ENCODE measurements around the gene SMIM44. TPM values are rescaled to one million over a fixed set of nuclear protein-coding genes. Genes with fewer than 3 reads are reported as not detected.

Gene SMIM44
- total RNA-seq, 1 donor from 2014 or later = not detected

DNA sequence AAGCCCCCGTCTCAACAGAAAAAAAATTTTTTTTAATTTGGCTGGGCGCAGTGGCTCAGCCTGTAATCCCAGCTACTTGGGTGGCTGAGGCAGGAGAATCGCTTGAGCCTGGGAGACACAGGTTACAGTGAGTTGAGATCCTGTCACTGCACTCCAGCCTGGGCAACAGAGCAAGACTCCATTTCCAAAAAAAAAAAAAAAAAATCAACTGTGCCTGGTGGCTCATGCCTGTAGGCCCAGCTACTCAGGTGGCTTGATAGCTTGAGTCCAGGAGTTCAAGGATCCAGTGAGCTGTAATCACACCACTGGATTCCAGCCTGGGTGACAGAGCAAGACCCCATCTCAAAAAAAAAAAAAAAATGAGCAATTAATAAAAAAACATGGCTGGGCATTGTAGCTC is 18.5 kb upstream of the SMIM44 start:
- DNase-seq (ENCODE audit: low spot score) = no peak

DNA sequence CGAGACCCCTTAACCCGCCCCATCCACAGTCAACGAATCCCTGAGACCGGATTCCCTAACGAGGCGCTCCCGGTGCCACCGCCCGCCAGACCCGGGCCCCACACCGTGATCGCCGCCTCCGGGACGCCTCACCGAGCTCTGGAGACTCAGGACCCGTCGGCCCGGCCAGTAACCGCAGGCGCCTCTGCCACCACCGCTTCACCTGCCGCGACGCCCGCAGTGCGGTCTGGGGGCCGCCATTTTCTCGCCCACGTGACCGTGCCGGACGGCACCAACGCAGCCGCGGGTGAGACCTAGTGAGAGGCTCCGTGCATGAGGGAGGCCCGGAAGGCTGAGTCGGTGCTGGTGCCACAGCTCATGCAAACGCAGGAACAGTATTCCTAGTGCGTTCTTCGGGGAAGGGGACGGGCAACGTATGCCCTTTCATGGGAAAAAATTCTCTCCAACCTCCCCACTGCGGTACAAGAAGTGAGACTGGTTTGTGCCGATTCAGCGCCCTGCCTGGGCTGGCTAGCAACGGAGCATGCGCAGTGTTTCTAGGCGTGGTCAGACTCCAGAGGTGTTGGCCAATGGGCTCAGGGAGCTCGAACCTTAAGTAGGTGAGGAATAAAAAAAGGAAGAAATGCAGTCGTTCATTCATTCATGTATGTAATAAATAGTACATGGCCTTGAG is 17.3 kb upstream of the SMIM44 start, which contains the start of gene DOHH:
TSS of gene DOHH (minus strand) at position 246 of the 673 bp plus-strand sequence. CDS start 3,860 bp downstream, outside the sequence.
- peak; percentile 97 for DNase-seq (ENCODE audit: low spot score)

DNA sequence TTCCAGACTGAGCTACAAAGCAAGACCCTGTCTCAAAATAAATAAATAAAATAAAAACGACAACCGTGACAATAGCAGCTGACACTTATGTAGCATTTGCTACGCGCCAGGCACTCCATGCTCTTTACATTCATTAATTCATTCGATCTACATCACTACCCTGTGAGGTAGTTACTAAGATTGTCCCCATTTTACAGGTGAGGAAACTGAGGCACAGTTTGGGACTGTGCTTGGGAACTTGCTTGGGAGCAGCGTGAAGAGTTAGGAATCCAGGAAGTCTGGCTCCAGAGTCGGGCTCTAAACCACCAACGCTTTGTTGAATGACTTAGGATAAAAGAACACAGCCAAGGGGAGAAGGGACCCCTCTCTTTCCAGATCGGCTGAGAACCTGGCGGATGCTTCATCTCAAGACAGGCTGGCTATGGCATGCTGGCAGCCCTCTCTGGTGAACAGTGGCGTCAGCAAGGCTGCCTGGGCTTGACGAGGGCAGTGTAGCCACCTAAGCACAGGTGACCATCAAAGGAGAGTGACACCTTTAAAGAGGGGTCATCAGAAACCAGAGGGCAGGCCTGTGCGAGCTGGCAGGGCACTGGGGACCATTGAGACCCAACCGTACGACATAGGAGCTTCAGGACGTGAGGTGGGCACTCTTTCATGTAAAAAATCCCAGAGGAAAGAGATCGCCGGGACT is 16.6 kb upstream of the SMIM44 start:
- no peak for DNase-seq (ENCODE audit: low spot score)

DNA sequence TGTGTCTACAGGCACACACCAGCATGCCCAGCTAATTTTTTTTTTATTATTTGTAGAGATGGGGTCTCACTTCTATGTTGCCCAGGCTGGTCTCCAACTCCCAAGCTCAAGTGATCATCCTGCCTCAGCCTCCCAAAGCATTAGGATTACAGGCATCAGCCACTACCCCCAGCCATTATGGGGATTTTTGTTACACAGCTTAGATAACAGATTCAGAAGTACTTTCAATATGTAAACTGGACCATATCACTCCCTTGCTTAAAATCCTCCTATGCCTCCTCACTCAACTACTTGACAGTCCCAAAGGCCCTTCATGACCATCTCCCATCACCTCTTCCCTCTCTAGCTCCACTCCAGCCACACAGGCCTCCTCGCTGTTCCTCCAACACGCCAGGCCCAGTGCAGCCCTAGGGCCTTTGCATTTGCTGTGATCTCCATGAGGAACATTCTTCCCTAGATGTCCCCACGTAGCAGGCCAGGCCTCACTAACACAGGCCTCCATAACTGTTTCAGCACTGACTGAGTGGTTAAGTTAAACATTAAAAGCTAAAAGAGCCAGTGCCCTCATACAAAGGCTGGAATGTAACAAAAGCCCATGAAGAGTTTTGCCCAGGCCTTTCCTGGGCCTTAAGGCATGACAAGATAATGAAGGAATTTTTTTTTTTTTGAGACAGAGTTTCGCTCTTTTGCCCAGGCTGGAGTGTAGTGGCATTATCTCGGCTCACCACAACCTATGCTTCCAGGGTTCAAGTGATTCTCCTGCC is 14.7 kb upstream of the SMIM44 start:
- DNase-seq (ENCODE audit: low spot score) = no peak

DNA sequence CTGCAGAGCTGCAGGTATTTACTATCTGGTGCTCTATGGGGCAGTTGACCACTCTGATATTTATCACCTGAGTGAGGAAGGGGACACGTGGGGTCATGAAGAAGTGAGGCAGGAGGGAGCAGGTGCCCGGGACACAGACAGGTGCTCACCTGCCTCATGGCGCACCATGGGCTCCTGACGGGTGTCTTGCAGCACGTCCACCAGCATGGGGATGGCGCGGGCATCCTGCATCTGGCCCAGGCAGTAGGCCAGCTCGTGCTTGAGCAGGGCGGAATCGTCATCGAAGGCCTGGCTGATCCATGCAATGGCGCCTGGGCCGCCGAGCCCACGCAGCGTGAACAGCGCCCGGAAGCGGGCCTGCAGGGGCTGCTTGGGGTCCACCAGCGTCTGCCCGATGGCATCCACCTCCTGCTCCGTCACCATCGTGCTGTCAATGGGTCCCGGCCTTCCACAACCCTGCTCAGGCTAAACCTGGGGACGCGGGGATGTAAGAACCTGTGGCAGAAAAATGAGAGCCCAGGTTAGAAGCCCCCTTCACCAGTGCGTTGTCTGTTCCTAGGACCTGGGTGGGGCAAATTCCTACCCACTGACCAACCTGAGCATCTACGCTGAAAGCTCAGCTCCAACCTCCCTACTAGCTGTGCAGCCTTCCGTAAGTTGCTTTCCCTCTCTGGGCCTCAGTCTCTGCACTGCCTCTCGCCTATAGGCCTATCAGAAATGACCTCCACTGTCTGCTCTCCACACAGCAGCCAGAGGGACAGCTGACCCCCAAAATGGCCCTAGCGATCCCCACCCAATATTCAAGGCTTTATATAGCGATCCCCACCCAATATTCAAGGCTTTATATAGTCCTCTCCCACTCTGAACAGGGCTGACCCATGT is 13.4 kb upstream of the SMIM44 start:
- DNase-seq (ENCODE audit: low spot score) = no peak

DNA sequence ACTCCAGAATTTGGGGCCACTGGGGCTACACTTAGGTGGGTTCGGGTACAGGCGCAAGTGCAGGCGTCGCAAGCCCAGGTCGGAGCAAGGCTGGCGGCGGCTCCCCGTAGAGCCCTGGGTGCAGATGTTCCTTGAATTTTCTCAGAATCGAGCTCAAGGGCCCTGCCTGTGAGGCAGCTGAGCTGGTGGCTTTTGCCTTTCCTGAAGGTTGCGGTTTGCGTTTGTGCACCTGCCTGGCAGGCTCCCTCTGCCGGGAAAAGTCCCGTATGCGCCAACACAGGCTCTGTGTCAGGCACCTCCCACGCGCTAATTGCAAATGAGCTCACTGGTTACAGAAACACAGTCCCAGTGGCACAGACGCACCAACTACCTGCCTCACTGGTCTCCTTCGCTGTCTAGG is 11.3 kb upstream of the SMIM44 start:
- DNase-seq (ENCODE audit: low spot score) = no peak

DNA sequence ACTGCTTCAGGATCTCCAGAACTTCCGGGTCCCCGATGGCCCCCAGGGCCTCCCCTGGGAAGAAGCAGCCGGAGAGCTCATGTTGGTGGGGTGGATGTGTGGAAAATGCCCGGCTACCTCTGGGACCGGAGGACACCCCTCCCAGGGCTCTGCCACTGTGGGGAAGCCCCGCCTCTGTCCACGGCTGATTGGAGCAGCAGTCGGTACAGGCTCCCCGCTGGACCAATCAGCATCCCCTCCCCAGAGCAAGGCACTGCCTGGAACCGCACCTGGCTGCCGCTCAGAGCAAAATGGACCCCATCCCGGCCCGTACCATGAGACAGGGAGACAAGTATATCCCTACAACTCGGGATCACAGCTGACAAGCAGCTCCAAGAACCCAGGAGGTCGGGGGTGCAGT is 10.8 kb upstream of the SMIM44 start:
- DNase-seq (ENCODE audit: low spot score) = no peak

DNA sequence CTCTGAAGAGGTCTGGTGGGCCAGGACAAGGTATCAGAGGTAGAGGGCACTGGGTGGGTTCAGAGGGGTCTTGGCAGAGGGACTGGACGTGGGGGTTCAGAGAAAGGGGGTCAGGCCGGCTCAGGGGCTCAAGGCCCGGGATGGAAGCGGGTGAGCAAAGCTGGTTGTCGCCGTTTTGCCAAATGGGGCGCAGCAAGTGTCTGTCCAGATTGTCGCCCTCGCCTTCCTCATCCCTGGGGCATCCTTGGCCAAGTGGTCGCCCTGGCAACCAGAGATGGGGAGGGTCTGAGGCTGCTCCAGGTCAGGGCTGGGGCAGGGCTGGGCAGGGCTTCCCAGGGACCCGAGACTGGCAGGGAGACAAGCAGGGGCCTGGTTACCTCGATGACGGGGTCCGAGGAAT is 10.4 kb upstream of the SMIM44 start:
- no peak for DNase-seq (ENCODE audit: low spot score)

DNA sequence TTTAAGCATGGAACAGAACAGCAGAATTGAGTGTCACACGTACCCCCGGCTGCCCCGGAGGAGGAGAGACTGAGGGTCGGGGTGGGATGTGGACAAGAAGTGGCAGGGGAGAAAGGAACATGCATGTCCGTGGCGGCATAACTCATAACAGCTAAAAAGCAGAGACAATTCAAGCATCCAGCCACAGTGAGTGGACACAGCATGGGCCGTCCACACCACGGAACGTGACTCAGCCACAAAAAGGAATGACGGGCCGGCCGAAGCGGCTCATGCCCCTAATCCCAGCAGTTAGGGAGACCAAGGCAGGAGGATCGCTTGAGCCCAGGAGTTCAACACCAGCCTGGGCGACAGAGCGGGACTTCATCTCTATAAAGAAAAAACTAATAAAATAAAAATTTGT is 9.7 kb upstream of the SMIM44 start:
- DNase-seq (ENCODE audit: low spot score) = no peak

DNA sequence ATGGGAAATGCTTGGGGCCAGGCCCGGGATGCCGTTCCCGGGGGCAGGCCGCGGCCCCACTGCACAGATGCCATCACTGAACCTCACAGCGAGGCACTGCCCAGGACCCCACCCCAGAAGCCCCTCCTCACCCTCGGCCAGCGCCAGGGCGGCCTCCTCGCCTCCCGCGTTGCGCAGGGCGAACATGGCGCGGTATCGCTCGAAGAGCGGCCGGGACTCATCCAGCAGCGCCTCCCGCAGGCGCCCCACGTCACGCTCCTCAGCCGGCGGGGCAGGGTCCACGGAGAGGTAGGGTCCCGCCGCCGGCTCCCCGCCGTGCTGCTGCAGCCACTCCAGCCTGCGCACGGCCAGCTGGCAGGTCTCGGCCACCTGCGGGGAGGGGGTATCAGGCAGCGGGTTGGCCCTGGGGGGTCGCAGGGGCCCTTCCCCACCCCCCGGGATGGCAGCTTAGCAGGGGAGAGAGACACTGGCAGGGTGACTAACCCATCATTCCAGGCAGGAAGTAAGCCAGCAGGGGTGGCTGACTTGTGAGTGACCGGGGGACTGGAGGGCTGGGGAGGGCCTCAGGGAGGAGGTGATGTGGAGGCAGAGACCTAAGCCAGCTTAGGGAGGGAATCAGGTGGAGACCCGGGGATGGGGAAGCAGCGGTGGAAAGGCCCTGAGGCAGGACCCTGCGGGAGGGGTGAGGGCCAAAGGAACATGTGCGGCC is 9.0 kb upstream of the SMIM44 start:
- no peak for DNase-seq (ENCODE audit: low spot score)

DNA sequence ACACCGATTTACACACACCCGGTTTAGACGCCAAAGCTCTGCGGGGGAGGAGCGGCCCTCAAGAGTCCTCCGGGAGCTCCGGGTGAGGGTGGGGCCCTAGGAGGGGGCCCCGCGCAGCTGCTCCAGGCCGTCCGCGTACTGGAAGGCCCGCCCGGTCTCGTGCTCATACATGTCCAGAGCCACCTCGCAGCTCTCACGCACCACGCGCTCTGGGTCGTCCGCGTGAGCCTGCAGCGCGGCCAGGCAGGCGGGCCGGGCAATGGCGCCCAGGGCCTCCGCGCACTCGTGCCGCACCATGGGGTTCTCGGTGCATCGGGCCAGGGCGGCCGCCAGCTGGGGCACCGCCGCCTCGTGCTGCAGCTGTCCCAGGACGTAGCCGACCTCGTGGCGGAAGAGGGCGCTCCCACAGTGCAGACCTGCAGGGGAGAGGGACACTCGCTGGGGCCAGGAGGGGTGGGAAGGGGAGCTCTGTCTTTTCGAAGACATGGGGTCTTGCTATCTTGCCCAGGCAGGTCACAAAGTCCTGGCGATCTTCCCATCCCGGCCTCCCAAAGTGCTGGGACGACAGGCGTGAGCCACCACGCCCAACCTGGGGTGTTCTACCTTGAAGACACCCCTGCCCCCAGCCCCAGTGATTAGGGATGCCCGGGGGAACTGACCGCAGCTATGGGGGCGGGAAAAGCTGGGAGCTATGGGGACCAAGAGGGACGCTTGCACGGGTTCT is 8.3 kb upstream of the SMIM44 start:
- DNase-seq (ENCODE audit: low spot score) = no peak

DNA sequence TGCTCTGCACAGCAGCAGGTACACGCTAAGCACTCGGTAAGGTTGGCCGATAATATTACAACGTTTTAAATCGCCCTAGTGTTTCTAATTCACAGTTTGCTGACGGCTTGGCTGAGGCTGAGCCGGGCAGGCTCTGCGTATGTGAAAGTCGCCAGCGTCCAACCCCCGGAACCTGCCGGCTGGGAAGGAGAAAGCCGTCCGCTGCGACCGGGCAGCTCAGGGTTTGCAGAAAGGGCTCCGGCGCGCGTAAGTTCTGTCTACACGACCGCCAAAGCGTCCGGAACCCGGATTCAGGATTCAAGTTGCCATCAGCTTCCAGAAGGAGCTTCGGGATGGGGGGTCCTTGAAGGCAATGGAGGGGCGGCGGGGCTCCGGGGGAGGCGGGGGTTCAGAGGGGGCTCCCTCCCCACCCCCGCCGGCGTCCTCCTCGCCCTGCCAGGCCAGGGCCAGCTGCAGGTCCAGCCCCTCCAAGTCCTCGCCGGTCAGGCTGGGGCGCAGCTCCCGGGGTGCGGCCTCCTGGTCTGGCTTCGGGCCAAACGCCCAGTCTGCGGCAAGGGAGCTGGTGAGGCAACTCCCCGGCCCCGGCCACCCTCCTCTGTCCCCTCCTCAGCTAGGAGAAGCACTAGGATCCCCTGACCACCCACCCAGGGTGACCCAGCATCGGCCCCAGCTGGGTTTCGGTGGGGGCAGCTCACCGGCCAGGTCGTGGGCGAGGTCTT is 575 bp downstream of the SMIM44 start:
- DNase-seq (ENCODE audit: low spot score) = no peak

DNA sequence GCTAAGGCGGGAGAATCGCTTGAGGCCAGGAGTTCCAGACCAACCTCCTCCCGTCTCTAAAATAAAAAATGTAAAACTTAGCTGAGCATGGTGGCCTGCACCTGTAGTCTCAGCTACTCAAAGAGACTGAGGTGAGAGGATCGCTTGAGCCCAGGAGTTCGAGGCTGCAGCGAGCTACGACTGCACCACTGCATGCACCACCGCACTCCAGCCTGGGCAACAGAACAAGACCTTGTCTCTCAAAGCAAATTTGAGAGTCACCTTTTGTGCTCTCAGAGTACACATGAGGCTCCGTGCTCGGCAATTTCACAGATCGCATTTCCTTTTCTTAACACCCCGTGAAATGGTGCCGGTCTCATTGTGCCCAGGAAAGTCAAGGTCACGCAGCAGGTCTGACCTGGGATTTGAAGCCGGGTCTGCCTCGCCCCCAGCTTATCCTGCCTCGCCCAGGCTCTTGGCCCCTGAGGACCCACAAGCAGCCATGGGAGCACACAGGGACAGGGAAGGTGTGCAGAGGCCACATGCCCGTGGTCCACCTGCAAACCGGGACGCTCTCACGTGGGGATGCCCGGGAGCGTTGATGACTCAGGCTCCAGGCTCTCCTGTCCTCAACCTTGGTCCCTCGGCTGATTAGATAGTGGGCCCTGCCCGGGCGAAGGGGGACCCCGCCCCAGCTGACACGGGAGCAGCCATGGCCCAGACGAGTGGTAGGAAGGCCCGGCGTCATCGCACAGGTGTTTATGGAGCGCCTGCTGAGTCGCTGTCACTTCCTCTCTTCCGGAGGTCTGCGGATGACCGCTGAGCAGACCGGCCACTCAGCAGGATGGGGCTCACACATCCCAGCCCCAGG is 1.8 kb downstream of the SMIM44 start:
- DNase-seq (ENCODE audit: low spot score) = no peak

DNA sequence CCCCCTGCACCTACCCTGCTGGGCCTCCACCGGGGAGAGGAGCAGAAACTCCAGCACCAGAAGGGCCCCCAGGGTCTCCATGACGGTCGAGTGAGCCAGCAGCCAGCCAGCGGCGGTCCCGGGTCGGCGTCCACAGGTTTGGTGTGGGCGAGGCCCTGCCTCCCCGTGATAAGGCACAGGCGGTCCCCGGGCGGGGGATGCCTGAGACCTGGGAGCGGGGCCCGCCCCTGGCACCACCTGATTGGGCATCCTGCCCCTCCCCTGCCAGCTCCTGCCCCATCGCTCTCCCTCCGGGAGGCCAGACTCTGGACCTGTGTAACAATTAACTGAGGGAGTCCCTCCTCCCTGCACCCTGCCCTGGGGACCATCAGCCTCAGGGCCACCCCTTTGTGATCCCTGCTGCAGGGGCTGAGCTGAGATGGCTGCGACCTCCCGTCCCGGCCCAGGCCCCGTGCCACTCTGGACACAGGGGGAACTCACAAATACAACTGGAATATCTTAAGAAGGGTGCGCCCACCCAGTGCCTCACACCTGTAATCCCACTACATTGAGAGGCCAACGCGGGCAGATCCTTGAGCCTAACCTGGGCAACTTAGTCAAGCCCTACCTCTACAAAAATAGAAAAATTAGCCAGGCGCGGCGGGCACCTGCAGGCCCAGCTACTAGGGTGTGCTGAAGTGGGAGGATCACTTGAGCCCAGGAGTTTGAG is 2.7 kb downstream of the SMIM44 start, which contains the start of gene SMIM24:
TSS of gene SMIM24 (minus strand) at position 143 of the 709 bp plus-strand sequence. CDS start at position 81, 62 bp downstream.
- no peak for DNase-seq (ENCODE audit: low spot score)

DNA sequence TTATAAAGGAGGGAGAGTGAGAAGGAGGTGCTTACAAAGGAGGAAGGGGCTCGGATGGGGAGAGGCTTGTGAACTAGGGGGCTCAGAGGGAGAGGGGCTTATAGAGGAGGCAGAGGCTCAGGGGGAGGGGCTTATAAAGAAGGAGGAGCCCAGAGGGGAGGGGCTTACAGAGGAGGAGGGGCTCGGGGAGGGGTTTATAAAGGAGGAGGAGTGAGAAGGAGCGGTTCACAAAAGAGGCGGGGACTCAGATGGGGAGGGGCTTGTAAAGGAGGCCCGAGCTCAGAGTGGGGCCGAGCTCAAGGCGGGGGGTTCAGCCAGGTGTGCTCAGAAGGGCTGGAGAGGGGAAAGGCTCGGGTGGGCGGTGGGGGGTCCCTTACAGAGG is 3.4 kb downstream of the SMIM44 start:
- no peak for DNase-seq (ENCODE audit: low spot score)

DNA sequence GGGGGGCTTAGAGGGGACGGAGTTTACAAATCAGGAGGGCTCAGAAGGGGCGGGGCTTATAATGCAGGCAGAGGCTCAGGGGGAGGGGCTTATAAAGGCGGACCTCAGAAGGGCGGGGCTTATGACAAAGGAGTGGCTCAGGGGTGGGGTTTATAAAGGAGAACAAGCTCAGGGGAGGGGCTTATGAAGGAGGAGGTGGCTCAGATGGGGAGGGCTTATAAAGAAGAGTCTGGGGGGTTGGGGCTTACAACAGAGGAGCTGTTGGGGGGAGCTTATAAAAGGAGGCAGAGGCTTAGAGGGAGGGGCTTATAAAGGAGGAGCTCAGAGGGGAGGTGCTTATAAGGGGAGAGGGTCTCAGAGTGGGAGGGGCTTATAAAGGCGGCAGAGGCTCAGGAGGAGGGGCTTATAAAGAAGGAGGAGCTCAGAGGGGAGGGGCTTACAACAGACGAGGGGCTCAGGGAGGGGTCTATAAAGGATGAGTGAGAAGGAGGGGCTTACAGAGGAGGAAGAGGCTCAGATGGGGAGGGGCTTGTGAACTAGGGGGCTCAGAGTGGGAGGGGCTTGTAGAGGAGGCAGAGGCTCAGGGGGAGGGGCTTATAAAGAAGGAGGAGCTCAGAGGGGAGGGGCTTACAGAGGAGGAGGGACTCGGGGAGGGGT is 3.9 kb downstream of the SMIM44 start:
- no peak for DNase-seq (ENCODE audit: low spot score)

All from mesenteric fat pad (tissue), 1 donor.